ENCODE data around the gene MRGPRD. TPM values are rescaled to one million over a fixed set of nuclear protein-coding genes. Genes with fewer than 3 reads are reported as not detected.

The MRGPRD gene
- total and polyA plus RNA-seq, 2 of the 8 experiments (the other 6 are each of a cell fraction or from before 2014, with no cell fraction given): not detected

GRCh38 chr11:69014898-69015549 is 34.2 kb upstream of the MRGPRD start:
- Histone ChIP-seq H4K91ac (replicated peaks; ENCODE audit: insufficient read length, low read length) (peak overlapping the region; percentile 10), H3K79me1 (ENCODE audit: low read depth, low read length) (no peaks in the 10 kb centered on the region), H3K23ac (ENCODE audit: insufficient read length) (no peak overlapping the region), H2AK5ac (ENCODE audit: low read depth, low read length) (no peak overlapping the region; the same call in 1 of the 2 replicates), H3K23me2 (ENCODE audit: low read depth, low read length) (peaks cover 24% of the 10 kb centered on the region; the same call in 1 of the 2 replicates), H3K14ac (ENCODE audit: insufficient read length) (no peak overlapping the region), H2BK5ac (ENCODE audit: low read depth, low read length) (peak overlapping the region; percentile 24; the same call in 1 of the 2 replicates), H2BK20ac (ENCODE audit: low read length) (no peak overlapping the region), H4K20me1 (replicated peaks in 1 of 2; ENCODE audit: control insufficient read depth in 1 of 2, insufficient read depth in 2 of 2, low read length in 2 of 2) (no peaks in the 10 kb centered on the region), H2BK15ac (ENCODE audit: low read length) (no peak overlapping the region), H3K4ac (replicated peaks; ENCODE audit: insufficient read length, low read depth, low read length) (no peak overlapping the region), H3K36me3 (ENCODE audit: control insufficient read depth in 2 of 4, insufficient read depth in 4 of 4, low read length in 3 of 4) (no peaks in the 10 kb centered on the region), H2BK120ac (replicated peaks; ENCODE audit: low read depth, low read length) (no peak overlapping the region), H3K4me3 (ENCODE audit: extremely low read depth in 1 of 4, insufficient read depth in 2 of 4, low read depth in 3 of 4, low read length in 4 of 4) (no peak overlapping the region), H3K27ac (ENCODE audit: low read depth, low read length) (no peak overlapping the region), H3K27me3 (replicated peaks in 1 of 4; ENCODE audit: control insufficient read depth in 3 of 4, extremely low read depth in 1 of 4, insufficient read depth in 3 of 4, low read length in 3 of 4) (peaks cover 0 to 4% (median 0%) of the 10 kb centered on the region in 4 experiments; a peak in 4 of 7 replicates), H3K4me1 (replicated peaks in 1 of 4; ENCODE audit: control insufficient read depth in 3 of 4, insufficient read depth in 4 of 4, low read length in 3 of 4) (peaks cover 9 to 42% (median 32%) of the 10 kb centered on the region in 4 experiments), H3K79me2 (ENCODE audit: control insufficient read depth in 1 of 2, insufficient read depth in 2 of 2, low read length in 2 of 2) (no peaks in the 10 kb centered on the region), H3K56ac (replicated peaks; ENCODE audit: insufficient read length, low read depth, low read length) (no peak overlapping the region), H4K5ac (ENCODE audit: insufficient read length, low read depth, low read length) (no peak overlapping the region), H3K4me2 (ENCODE audit: insufficient read depth in 1 of 2, low read depth in 2 of 2, low read length in 2 of 2) (peak overlapping the region in 1 of 2 experiments; percentile 85; a peak in 1 of 4 replicates), H3K9ac (replicated peaks in 1 of 4; ENCODE audit: extremely low read depth in 1 of 4, low read depth in 3 of 4, low read length in 3 of 4) (no peak overlapping the region), H4K8ac (ENCODE audit: extremely low read depth, insufficient read depth, low read length) (peak overlapping the region; percentile 41; the same call in 1 of the 2 replicates), H3K9me3 (ENCODE audit: insufficient read depth in 2 of 2, low read depth in 1 of 2, low read length in 1 of 2) (no peaks in the 10 kb centered on the region), H3K18ac (ENCODE audit: extremely low read depth, low read length) (peak overlapping the region; percentile 32; the same call in 1 of the 2 replicates), H2BK12ac (ENCODE audit: low read depth, low read length) (peak overlapping the region; percentile 35; the same call in 1 of the 2 replicates), H2AFZ (ENCODE audit: low read length) (no peak overlapping the region)
- FAIRE-seq: no peak
- DNase-seq (ENCODE audit: low read depth in 1 of 2, low spot score in 2 of 2): no peak
- ChIA-PET CTCF (ENCODE audit: partially characterized antibody) (interaction anchor here (0.9 to 1.0 kb wide), 2 partner anchors 12 to 669 kb away, joined by 3 to 4 read pairs; no protein-coding TSS in a partner anchor), POLR2A (ENCODE audit: partially characterized antibody) (no interaction called here)
- WGBS, 2 experiments (ENCODE audit: extremely low coverage in 1 of 2, insufficient coverage in 1 of 2, insufficient read length in 1 of 2, insufficient replicate concordance in 2 of 2, low coverage in 1 of 2, low lambda C conversion rate in 2 of 2, missing lambda C conversion rate in 1 of 2): 89% methylated on average over 8 of the region's 9 CpGs; no CpG with 5 or more reads in 1 of the 2 experiments
- no peak for TF ChIP-seq YY1 (IDR thresholded peaks at IDR 0.05; ENCODE audit: low read depth, low read length)
- no peak for TF ChIP-seq ASH2L (IDR thresholded peaks at IDR 0.05; ENCODE audit: low read length)

All from H1 (cell line).